H9 (cell line): ENCODE data around the gene ATG9B. TPM values are rescaled to one million over a fixed set of nuclear protein-coding genes. Genes with fewer than 3 reads are reported as not detected.

ENCODE experiments used
- DNase-seq: peaks from one replicate; pipeline ENCODE4 v3.0.0-alpha.2; 2017
- H2AFZ ChIP-seq: one replicate; pipeline ENCODE4 v1.6.1; 2013; ENCODE audit warnings: mild to moderate bottlenecking, low read length, control low read depth, moderate library complexity
- H2AK5ac ChIP-seq: 2 replicates; pipeline ENCODE4 v1.6.1; 2013; ENCODE audit warnings: low read length, control low read depth, mixed read lengths; ENCODE audit not compliant: insufficient read length
- H2BK120ac ChIP-seq: one replicate; pipeline ENCODE4 v1.6.1; 2013; ENCODE audit warnings: low read depth, mild to moderate bottlenecking, low read length, control low read depth, inconsistent platforms; ENCODE audit not compliant: poor library complexity, severe bottlenecking
- H2BK12ac ChIP-seq: 2 replicates; pipeline ENCODE4 v1.6.1; 2013; ENCODE audit warnings: low read length, control low read depth, mixed read lengths, low read depth; ENCODE audit not compliant: insufficient read length
- H2BK15ac ChIP-seq: 2 replicates; pipeline ENCODE4 v1.6.1; 2013; ENCODE audit warnings: low read depth, low read length, control low read depth
- H2BK20ac ChIP-seq: one replicate; pipeline ENCODE4 v1.6.1; 2013; ENCODE audit warnings: low read depth, mild to moderate bottlenecking, low read length, control low read depth, inconsistent platforms; ENCODE audit not compliant: poor library complexity, severe bottlenecking
- H2BK5ac ChIP-seq: 2 replicates; pipeline ENCODE4 v1.6.1; 2013; ENCODE audit warnings: low read length, control low read depth, mixed read lengths; ENCODE audit not compliant: insufficient read length
- H3K14ac ChIP-seq: 2 replicates; pipeline ENCODE4 v1.6.1; 2013; ENCODE audit warnings: low read length, control low read depth; ENCODE audit not compliant: insufficient read depth
- H3K18ac ChIP-seq: 2 replicates; pipeline ENCODE4 v1.6.1; 2013; ENCODE audit warnings: low read depth, mild to moderate bottlenecking, mixed read lengths, low read length, control low read depth; ENCODE audit not compliant: insufficient read length
- H3K23ac ChIP-seq: 2 replicates; pipeline ENCODE4 v1.6.1; 2013; ENCODE audit warnings: low read length, control low read depth, mixed read lengths, low read depth; ENCODE audit not compliant: insufficient read length
- H3K23me2 ChIP-seq: 2 replicates; pipeline ENCODE4 v1.6.1; 2013; ENCODE audit warnings: low read depth, mild to moderate bottlenecking, mixed read lengths, low read length, control low read depth; ENCODE audit not compliant: insufficient read length, poor library complexity, severe bottlenecking
- H3K27ac ChIP-seq: 2 replicates; pipeline ENCODE4 v1.5.1; 2013; ENCODE audit warnings: low read length, control low read depth, mixed read lengths, low read depth; ENCODE audit not compliant: insufficient read length
- H3K27me3 ChIP-seq: 2 replicates; pipeline ENCODE4 v1.6.1; 2013; ENCODE audit warnings: low read length, control low read depth, inconsistent platforms; ENCODE audit not compliant: insufficient read depth
- H3K4ac ChIP-seq: 2 replicates; pipeline ENCODE4 v1.6.1; 2013; ENCODE audit warnings: low read depth, mild to moderate bottlenecking, control low read depth, inconsistent platforms, low read length, moderate library complexity
- H3K4me1 ChIP-seq: 2 replicates; pipeline ENCODE4 v1.6.1; 2013; ENCODE audit warnings: low read length, control low read depth, inconsistent platforms; ENCODE audit not compliant: insufficient read depth
- H3K4me2 ChIP-seq: 2 replicates; pipeline ENCODE4 v1.6.1; 2013; ENCODE audit warnings: low read length, control low read depth, mixed read lengths; ENCODE audit not compliant: insufficient read length, insufficient read depth
- H3K56ac ChIP-seq: 2 replicates; pipeline ENCODE4 v1.6.1; 2013; ENCODE audit warnings: low read depth, mild to moderate bottlenecking, mixed read lengths, low read length, control low read depth; ENCODE audit not compliant: insufficient read length
- H3K79me1 ChIP-seq: 2 replicates; pipeline ENCODE4 v1.6.1; 2013; ENCODE audit warnings: low read depth, mild to moderate bottlenecking, moderate library complexity, low read length, control low read depth, inconsistent platforms; ENCODE audit not compliant: insufficient read depth, poor library complexity, severe bottlenecking
- H3K79me2 ChIP-seq: 2 replicates; pipeline ENCODE4 v1.6.1; 2013; ENCODE audit warnings: low read length, control low read depth, inconsistent platforms; ENCODE audit not compliant: insufficient read depth
- H3K9ac ChIP-seq: 2 replicates; pipeline ENCODE4 v1.6.1; 2013; ENCODE audit warnings: low read length, control low read depth, mixed read lengths; ENCODE audit not compliant: insufficient read length; ENCODE audit errors: extremely low read depth
- H3K9me3 ChIP-seq: one replicate; pipeline ENCODE4 v1.6.1; 2013; ENCODE audit warnings: low read depth, low read length, inconsistent platforms; ENCODE audit not compliant: control insufficient read depth
- H3T11ph ChIP-seq: one replicate; pipeline ENCODE4 v1.6.1; 2013; ENCODE audit warnings: mild to moderate bottlenecking, low read length, control low read depth, inconsistent platforms
- H4K20me1 ChIP-seq: one replicate; pipeline ENCODE4 v1.6.1; 2013; ENCODE audit not compliant: control insufficient read depth, insufficient read length, insufficient read depth
- H4K5ac ChIP-seq: 2 replicates; pipeline ENCODE4 v1.6.1; 2013; ENCODE audit warnings: low read depth, mild to moderate bottlenecking, mixed read lengths, low read length, control low read depth; ENCODE audit not compliant: insufficient read length
- H4K8ac ChIP-seq: replicated peaks from 2 replicates; pipeline ENCODE4 v1.6.1; 2013; ENCODE audit warnings: low read length, control low read depth, mixed read lengths, low read depth; ENCODE audit not compliant: insufficient read length
- H4K91ac ChIP-seq: 2 replicates; pipeline ENCODE4 v1.6.1; 2013; ENCODE audit warnings: low read depth, mild to moderate bottlenecking, moderate library complexity, mixed read lengths, low read length, control low read depth; ENCODE audit not compliant: insufficient read length
- H3K27ac Mint-ChIP-seq, 3 experiments: 2 replicates in 2 of 3; 3 replicates in 1 of 3; pipeline ENCODE4 v1.8.0; 2020 to 2021; ENCODE audit warnings: mixed read lengths in 3 of 3, mild to moderate bottlenecking in 1 of 3, moderate library complexity in 1 of 3
- H3K27me3 Mint-ChIP-seq: 2 replicates; pipeline ENCODE4 v1.8.0; 2021; ENCODE audit warnings: low read depth, mild to moderate bottlenecking, moderate library complexity, mixed read lengths
- H3K36me3 Mint-ChIP-seq, 3 experiments: 2 replicates in 2 of 3; 3 replicates in 1 of 3; pipeline ENCODE4 v1.8.0; 2020 to 2021; ENCODE audit warnings: low read depth in 3 of 3, mixed read lengths in 3 of 3; ENCODE audit not compliant: insufficient read depth in 1 of 3
- H3K4me1 Mint-ChIP-seq, 2 experiments: 2 replicates each; pipeline ENCODE4 v1.8.0; 2020; ENCODE audit warnings: mixed read lengths in 2 of 2
- H3K4me3 Mint-ChIP-seq, 2 experiments: 2 replicates in 1 of 2; 3 replicates in 1 of 2; pipeline ENCODE4 v1.8.0; 2020 to 2021; ENCODE audit warnings: mild to moderate bottlenecking in 2 of 2, mixed read lengths in 2 of 2, moderate library complexity in 1 of 2
- H3K9me3 Mint-ChIP-seq, 2 experiments: 2 replicates in 1 of 2; 3 replicates in 1 of 2; pipeline ENCODE4 v1.8.0; 2020; ENCODE audit warnings: mild to moderate bottlenecking in 2 of 2, mixed read lengths in 2 of 2, moderate library complexity in 1 of 2
- CTCF ChIP-seq: fragments of 200-600 bp; sonication (generic); conservative IDR thresholded peaks from 3 replicates; pipeline ENCODE4 v1.8.0; 2021; ENCODE audit warnings: antibody characterized with exemption, mild to moderate bottlenecking
- WGBS: extraction: QIAGEN DNeasy Blood & Tissue Kit; methylation state at CpG from one replicate; pipeline ENCODE4 v1.1.7; 2013; ENCODE audit warnings: missing lambda C conversion rate, low lambda C conversion rate, mixed read lengths; ENCODE audit not compliant: insufficient read length; ENCODE audit errors: extremely low coverage; 5-methylcytosine and 5-hydroxymethylcytosine counted together
- total RNA-seq: library from RNA; stranded (reverse); gene quantifications from 2 replicates; pipeline ENCODE4 v1.2.1, GENCODE V29; 2021

The ATG9B gene
- total RNA-seq, 1 experiment from 2014 or later = 1.5 TPM

DNA sequence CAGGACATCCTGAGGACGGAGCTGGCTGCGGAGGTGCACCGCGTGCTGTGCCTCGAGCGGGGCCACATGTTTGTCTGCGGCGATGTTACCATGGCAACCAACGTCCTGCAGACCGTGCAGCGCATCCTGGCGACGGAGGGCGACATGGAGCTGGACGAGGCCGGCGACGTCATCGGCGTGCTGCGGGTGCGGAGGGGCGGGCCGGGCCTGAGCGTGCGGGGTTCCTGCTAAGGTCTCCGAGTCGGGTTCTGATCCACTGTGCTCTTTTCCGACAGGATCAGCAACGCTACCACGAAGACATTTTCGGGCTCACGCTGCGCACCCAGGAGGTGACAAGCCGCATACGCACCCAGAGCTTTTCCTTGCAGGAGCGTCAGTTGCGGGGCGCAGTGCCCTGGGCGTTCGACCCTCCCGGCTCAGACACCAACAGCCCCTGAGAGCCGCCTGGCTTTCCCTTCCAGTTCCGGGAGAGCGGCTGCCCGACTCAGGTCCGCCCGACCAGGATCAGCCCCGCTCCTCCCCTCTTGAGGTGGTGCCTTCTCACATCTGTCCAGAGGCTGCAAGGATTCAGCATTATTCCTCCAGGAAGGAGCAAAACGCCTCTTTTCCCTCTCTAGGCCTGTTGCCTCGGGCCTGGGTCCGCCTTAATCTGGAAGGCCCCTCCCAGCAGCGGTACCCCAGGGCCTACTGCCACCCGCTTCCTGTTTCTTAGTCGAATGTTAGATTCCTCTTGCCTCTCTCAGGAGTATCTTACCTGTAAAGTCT is 10.4 kb downstream of the ATG9B start:
- peaks cover 29 to 52% of the 10 kb centered on the region in 2 experiments for H3K4me1 Mint-ChIP-seq
- peak overlapping the region in 1 of 3 experiments; percentile 18; a peak in 1 of 7 replicates for H3K27ac Mint-ChIP-seq
- H3K27ac ChIP-seq = no peak overlapping the region
- H3K27me3 Mint-ChIP-seq = peaks cover 63% of the 10 kb centered on the region
- peak overlapping the region; percentile 63 to 76 for H3K4me3 Mint-ChIP-seq
- H2BK20ac ChIP-seq = no peak overlapping the region
- H3K27me3 ChIP-seq = no peaks in the 10 kb centered on the region; the same call in 1 of the 2 replicates
- H3K36me3 Mint-ChIP-seq = peaks cover 2 to 6% (median 6%) of the 10 kb centered on the region in 3 experiments; a peak in 6 of 7 replicates
- H3K14ac ChIP-seq = peak overlapping the region; percentile 80
- peaks cover 4% of the 10 kb centered on the region; the same call in 1 of the 2 replicates for H3K4me1 ChIP-seq
- H2AK5ac ChIP-seq = no peak overlapping the region
- no peaks in the 10 kb centered on the region for H3K79me1 ChIP-seq
- no peak overlapping the region for H2AFZ ChIP-seq
- H4K20me1 ChIP-seq = no peaks in the 10 kb centered on the region
- H3K9me3 ChIP-seq = no peaks in the 10 kb centered on the region
- no peak for TF ChIP-seq CTCF
- peak; percentile 97 for DNase-seq
- H2BK5ac ChIP-seq = no peak overlapping the region
- H4K5ac ChIP-seq = no peak overlapping the region
- H3K9ac ChIP-seq = no peak overlapping the region
- H3K23me2 ChIP-seq = peaks cover 7% of the 10 kb centered on the region
- no peak overlapping the region for H4K91ac ChIP-seq
- no peak overlapping the region for H3K23ac ChIP-seq
- H2BK120ac ChIP-seq = no peak overlapping the region
- no peak overlapping the region for H3T11ph ChIP-seq
- peaks cover 0 to 3% of the 10 kb centered on the region in 2 experiments; a peak in 2 of 5 replicates for H3K9me3 Mint-ChIP-seq
- peak overlapping the region; percentile 84 for H3K18ac ChIP-seq
- peak overlapping the region; percentile 59 for H3K4me2 ChIP-seq
- no peaks in the 10 kb centered on the region for H3K79me2 ChIP-seq
- H3K4ac ChIP-seq = no peak overlapping the region
- no peak overlapping the region for H4K8ac ChIP-seq
- no peak overlapping the region for H2BK15ac ChIP-seq
- no CpG with 5 or more reads among the region's 55 CpGs for WGBS
- no peak overlapping the region for H2BK12ac ChIP-seq
- H3K56ac ChIP-seq = no peak overlapping the region
